ENCODE data around the gene GALNT2. TPM values are rescaled to one million over a fixed set of nuclear protein-coding genes. Genes with fewer than 3 reads are reported as not detected.

The GALNT2 gene
- polyA plus RNA-seq, 4 donors = 10.8 to 43.9 (median 23.3) TPM

- no peaks in the 10 kb centered on the region for H3K27me3 ChIP-seq (ENCODE audit: control insufficient read depth in 3 of 3, insufficient read depth in 3 of 3, low read length in 3 of 3)
- WGBS, 3 donors = 79 to 85% (median 83%) methylated on average over 7 of the region's 7 CpGs
- peaks cover 0 to 25% (median 5%) of the 10 kb centered on the region in 3 donors for H3K4me1 ChIP-seq (ENCODE audit: control insufficient read depth in 3 of 3, insufficient read depth in 2 of 3, low read depth in 1 of 3, low read length in 2 of 3)
- H3K36me3 ChIP-seq (ENCODE audit: control insufficient read depth in 3 of 3, insufficient read depth in 2 of 3, low read depth in 1 of 3, low read length in 3 of 3) = peaks cover 0 to 27% (median 1%) of the 10 kb centered on the region in 3 donors
- no peak overlapping the region for H3K4me3 ChIP-seq (ENCODE audit: low read depth in 1 of 3, low read length in 3 of 3)
- no peak for DNase-seq
- FAIRE-seq = no peak
- no peaks in the 10 kb centered on the region for H3K9me3 ChIP-seq (ENCODE audit: control insufficient read depth in 2 of 2, insufficient read depth in 1 of 2, low read depth in 1 of 2, low read length in 1 of 2)
- H3K27ac ChIP-seq (ENCODE audit: low read depth in 1 of 3, low read length in 2 of 3) = no peak overlapping the region
Measured at GRCh38 chr1:230273141-230273710, 206.2 kb downstream of the GALNT2 start.

- H3K4me3 ChIP-seq (ENCODE audit: low read depth in 1 of 3, low read length in 3 of 3) = no peak overlapping the region
- DNase-seq (no peak), FAIRE-seq (no peak)
- H3K27ac ChIP-seq (ENCODE audit: low read depth in 1 of 3, low read length in 2 of 3) = no peak overlapping the region
- no peaks in the 10 kb centered on the region for H3K9me3 ChIP-seq (ENCODE audit: control insufficient read depth in 2 of 2, insufficient read depth in 1 of 2, low read depth in 1 of 2, low read length in 1 of 2)
- H3K4me1 ChIP-seq (ENCODE audit: control insufficient read depth in 3 of 3, insufficient read depth in 2 of 3, low read depth in 1 of 3, low read length in 2 of 3) = peaks cover 0 to 20% (median 5%) of the 10 kb centered on the region in 3 donors
- 74 to 84% (median 83%) methylated on average over 15 of the region's 15 CpGs for WGBS, 3 donors
- peaks cover 0 to 36% (median 1%) of the 10 kb centered on the region in 3 donors for H3K36me3 ChIP-seq (ENCODE audit: control insufficient read depth in 3 of 3, insufficient read depth in 2 of 3, low read depth in 1 of 3, low read length in 3 of 3)
- no peaks in the 10 kb centered on the region for H3K27me3 ChIP-seq (ENCODE audit: control insufficient read depth in 3 of 3, insufficient read depth in 3 of 3, low read length in 3 of 3)
Measured at GRCh38 chr1:230274254-230274653, 207.2 kb downstream of the GALNT2 start.

GRCh38 chr1:230276401-230276800, 209.4 kb downstream of the GALNT2 start:
- no peak overlapping the region for H3K27ac ChIP-seq (ENCODE audit: low read depth in 1 of 3, low read length in 2 of 3)
- WGBS, 3 donors = 93 to 98% (median 95%) methylated on average over 5 of the region's 5 CpGs
- no peaks in the 10 kb centered on the region for H3K9me3 ChIP-seq (ENCODE audit: control insufficient read depth in 2 of 2, insufficient read depth in 1 of 2, low read depth in 1 of 2, low read length in 1 of 2)
- no peaks in the 10 kb centered on the region for H3K27me3 ChIP-seq (ENCODE audit: control insufficient read depth in 3 of 3, insufficient read depth in 3 of 3, low read length in 3 of 3)
- no peak overlapping the region for H3K4me3 ChIP-seq (ENCODE audit: low read depth in 1 of 3, low read length in 3 of 3)
- H3K36me3 ChIP-seq (ENCODE audit: control insufficient read depth in 3 of 3, insufficient read depth in 2 of 3, low read depth in 1 of 3, low read length in 3 of 3) = peaks cover 0 to 56% (median 6%) of the 10 kb centered on the region in 3 donors
- no peak for FAIRE-seq
- peaks cover 0 to 11% (median 6%) of the 10 kb centered on the region in 3 donors for H3K4me1 ChIP-seq (ENCODE audit: control insufficient read depth in 3 of 3, insufficient read depth in 2 of 3, low read depth in 1 of 3, low read length in 2 of 3)
- no peak for DNase-seq

- Histone ChIP-seq H3K36me3 (ENCODE audit: control insufficient read depth in 3 of 3, insufficient read depth in 2 of 3, low read depth in 1 of 3, low read length in 3 of 3) (peaks cover 0 to 55% (median 6%) of the 10 kb centered on the region in 3 donors), H3K27me3 (ENCODE audit: control insufficient read depth in 3 of 3, insufficient read depth in 3 of 3, low read length in 3 of 3) (no peaks in the 10 kb centered on the region), H3K9me3 (ENCODE audit: control insufficient read depth in 2 of 2, insufficient read depth in 1 of 2, low read depth in 1 of 2, low read length in 1 of 2) (no peaks in the 10 kb centered on the region), H3K27ac (ENCODE audit: low read depth in 1 of 3, low read length in 2 of 3) (no peak overlapping the region), H3K4me1 (ENCODE audit: control insufficient read depth in 3 of 3, insufficient read depth in 2 of 3, low read depth in 1 of 3, low read length in 2 of 3) (peaks cover 0 to 19% (median 8%) of the 10 kb centered on the region in 3 donors), H3K4me3 (ENCODE audit: low read depth in 1 of 3, low read length in 3 of 3) (no peak overlapping the region)
- FAIRE-seq = no peak
- 33 to 48% (median 39%) methylated on average over 15 of the region's 15 CpGs for WGBS, 3 donors
- DNase-seq = peak in 1 of 2 donors; percentile 20
Measured at GRCh38 chr1:230277201-230278025, 210.4 kb downstream of the GALNT2 start.

GRCh38 chr1:230278376-230278775, 211.3 kb downstream of the GALNT2 start:
- Histone ChIP-seq H3K4me1 (ENCODE audit: control insufficient read depth in 3 of 3, insufficient read depth in 2 of 3, low read depth in 1 of 3, low read length in 2 of 3) (peaks cover 0 to 25% (median 8%) of the 10 kb centered on the region in 3 donors), H3K36me3 (ENCODE audit: control insufficient read depth in 3 of 3, insufficient read depth in 2 of 3, low read depth in 1 of 3, low read length in 3 of 3) (peaks cover 0 to 54% (median 6%) of the 10 kb centered on the region in 3 donors), H3K27ac (ENCODE audit: low read depth in 1 of 3, low read length in 2 of 3) (no peak overlapping the region), H3K9me3 (ENCODE audit: control insufficient read depth in 2 of 2, insufficient read depth in 1 of 2, low read depth in 1 of 2, low read length in 1 of 2) (no peaks in the 10 kb centered on the region), H3K4me3 (ENCODE audit: low read depth in 1 of 3, low read length in 3 of 3) (no peak overlapping the region), H3K27me3 (ENCODE audit: control insufficient read depth in 3 of 3, insufficient read depth in 3 of 3, low read length in 3 of 3) (no peaks in the 10 kb centered on the region)
- no peak for DNase-seq
- 95 to 98% (median 98%) methylated on average over 7 of the region's 7 CpGs for WGBS, 3 donors
- FAIRE-seq = no peak

GRCh38 chr1:230278871-230279582, 212.0 kb downstream of the GALNT2 start:
- WGBS, 3 donors = 85 to 93% (median 85%) methylated on average over 20 of the region's 20 CpGs
- H3K27me3 ChIP-seq (ENCODE audit: control insufficient read depth in 3 of 3, insufficient read depth in 3 of 3, low read length in 3 of 3) = no peaks in the 10 kb centered on the region
- no peak overlapping the region for H3K27ac ChIP-seq (ENCODE audit: low read depth in 1 of 3, low read length in 2 of 3)
- DNase-seq (no peak), FAIRE-seq (no peak)
- H3K36me3 ChIP-seq (ENCODE audit: control insufficient read depth in 3 of 3, insufficient read depth in 2 of 3, low read depth in 1 of 3, low read length in 3 of 3) = peaks cover 0 to 59% (median 6%) of the 10 kb centered on the region in 3 donors
- H3K4me3 ChIP-seq (ENCODE audit: low read depth in 1 of 3, low read length in 3 of 3) = no peak overlapping the region
- no peaks in the 10 kb centered on the region for H3K9me3 ChIP-seq (ENCODE audit: control insufficient read depth in 2 of 2, insufficient read depth in 1 of 2, low read depth in 1 of 2, low read length in 1 of 2)
- peaks cover 0 to 25% (median 8%) of the 10 kb centered on the region in 3 donors for H3K4me1 ChIP-seq (ENCODE audit: control insufficient read depth in 3 of 3, insufficient read depth in 2 of 3, low read depth in 1 of 3, low read length in 2 of 3)

- DNase-seq = no peak
- no peak overlapping the region for H3K4me3 ChIP-seq (ENCODE audit: low read depth in 1 of 3, low read length in 3 of 3)
- no peaks in the 10 kb centered on the region for H3K27me3 ChIP-seq (ENCODE audit: control insufficient read depth in 3 of 3, insufficient read depth in 3 of 3, low read length in 3 of 3)
- H3K27ac ChIP-seq (ENCODE audit: low read depth in 1 of 3, low read length in 2 of 3) = no peak overlapping the region
- FAIRE-seq = no peak
- peaks cover 0 to 58% (median 6%) of the 10 kb centered on the region in 3 donors for H3K36me3 ChIP-seq (ENCODE audit: control insufficient read depth in 3 of 3, insufficient read depth in 2 of 3, low read depth in 1 of 3, low read length in 3 of 3)
- H3K9me3 ChIP-seq (ENCODE audit: control insufficient read depth in 2 of 2, insufficient read depth in 1 of 2, low read depth in 1 of 2, low read length in 1 of 2) = no peaks in the 10 kb centered on the region
- peaks cover 0 to 27% (median 8%) of the 10 kb centered on the region in 3 donors for H3K4me1 ChIP-seq (ENCODE audit: control insufficient read depth in 3 of 3, insufficient read depth in 2 of 3, low read depth in 1 of 3, low read length in 2 of 3)
- WGBS, 3 donors = 88 to 97% (median 97%) methylated on average over 22 to 24 of the region's 24 CpGs
Measured at GRCh38 chr1:230279583-230279945, 212.5 kb downstream of the GALNT2 start.

GRCh38 chr1:230280054-230280795, 213.2 kb downstream of the GALNT2 start:
- FAIRE-seq (no peak), DNase-seq (no peak)
- no peaks in the 10 kb centered on the region for H3K27me3 ChIP-seq (ENCODE audit: control insufficient read depth in 3 of 3, insufficient read depth in 3 of 3, low read length in 3 of 3)
- H3K9me3 ChIP-seq (ENCODE audit: control insufficient read depth in 2 of 2, insufficient read depth in 1 of 2, low read depth in 1 of 2, low read length in 1 of 2) = no peaks in the 10 kb centered on the region
- H3K4me3 ChIP-seq (ENCODE audit: low read depth in 1 of 3, low read length in 3 of 3) = no peak overlapping the region
- H3K27ac ChIP-seq (ENCODE audit: low read depth in 1 of 3, low read length in 2 of 3) = peak overlapping the region in 1 of 3 donors; percentile 75
- peaks cover 0 to 32% (median 10%) of the 10 kb centered on the region in 3 donors for H3K4me1 ChIP-seq (ENCODE audit: control insufficient read depth in 3 of 3, insufficient read depth in 2 of 3, low read depth in 1 of 3, low read length in 2 of 3)
- WGBS, 3 donors = 69 to 89% (median 74%) methylated on average over 23 to 24 of the region's 24 CpGs
- H3K36me3 ChIP-seq (ENCODE audit: control insufficient read depth in 3 of 3, insufficient read depth in 2 of 3, low read depth in 1 of 3, low read length in 3 of 3) = peaks cover 0 to 58% (median 6%) of the 10 kb centered on the region in 3 donors

All from small intestine (tissue), 7 donors.